ENCODE data around the gene OR51A7.

OR51A7 gene

DNA sequence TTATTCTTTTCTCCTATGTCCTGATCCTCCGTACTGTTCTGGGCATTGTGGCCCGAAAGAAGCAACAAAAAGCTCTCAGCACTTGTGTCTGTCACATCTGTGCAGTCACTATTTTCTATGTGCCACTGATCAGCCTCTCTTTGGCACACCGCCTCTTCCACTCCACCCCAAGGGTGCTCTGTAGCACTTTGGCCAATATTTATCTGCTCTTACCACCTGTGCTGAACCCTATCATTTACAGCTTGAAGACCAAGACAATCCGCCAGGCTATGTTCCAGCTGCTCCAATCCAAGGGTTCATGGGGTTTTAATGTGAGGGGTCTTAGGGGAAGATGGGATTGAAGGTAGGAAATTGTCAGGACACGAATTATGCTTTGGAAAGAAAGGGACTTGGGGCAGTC is 21.0 kb upstream of the OR51A7 start:
- DNase-seq (ENCODE audit: extremely low read depth, low read depth) = no peak
- TF ChIP-seq, protein P1, sequence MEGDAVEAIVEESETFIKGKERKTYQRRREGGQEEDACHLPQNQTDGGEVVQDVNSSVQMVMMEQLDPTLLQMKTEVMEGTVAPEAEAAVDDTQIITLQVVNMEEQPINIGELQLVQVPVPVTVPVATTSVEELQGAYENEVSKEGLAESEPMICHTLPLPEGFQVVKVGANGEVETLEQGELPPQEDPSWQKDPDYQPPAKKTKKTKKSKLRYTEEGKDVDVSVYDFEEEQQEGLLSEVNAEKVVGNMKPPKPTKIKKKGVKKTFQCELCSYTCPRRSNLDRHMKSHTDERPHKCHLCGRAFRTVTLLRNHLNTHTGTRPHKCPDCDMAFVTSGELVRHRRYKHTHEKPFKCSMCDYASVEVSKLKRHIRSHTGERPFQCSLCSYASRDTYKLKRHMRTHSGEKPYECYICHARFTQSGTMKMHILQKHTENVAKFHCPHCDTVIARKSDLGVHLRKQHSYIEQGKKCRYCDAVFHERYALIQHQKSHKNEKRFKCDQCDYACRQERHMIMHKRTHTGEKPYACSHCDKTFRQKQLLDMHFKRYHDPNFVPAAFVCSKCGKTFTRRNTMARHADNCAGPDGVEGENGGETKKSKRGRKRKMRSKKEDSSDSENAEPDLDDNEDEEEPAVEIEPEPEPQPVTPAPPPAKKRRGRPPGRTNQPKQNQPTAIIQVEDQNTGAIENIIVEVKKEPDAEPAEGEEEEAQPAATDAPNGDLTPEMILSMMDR (IDR thresholded peaks at IDR 0.05; ENCODE audit: low read depth, low read length) = no peak

- no peak for DNase-seq (ENCODE audit: extremely low read depth, low read depth)
- TF ChIP-seq, protein P1 (IDR thresholded peaks at IDR 0.05; ENCODE audit: low read depth, low read length) = no peak
These were observed 19.2 kb upstream of the OR51A7 start for GRCh38 chr11:4884361-4884760.

DNA sequence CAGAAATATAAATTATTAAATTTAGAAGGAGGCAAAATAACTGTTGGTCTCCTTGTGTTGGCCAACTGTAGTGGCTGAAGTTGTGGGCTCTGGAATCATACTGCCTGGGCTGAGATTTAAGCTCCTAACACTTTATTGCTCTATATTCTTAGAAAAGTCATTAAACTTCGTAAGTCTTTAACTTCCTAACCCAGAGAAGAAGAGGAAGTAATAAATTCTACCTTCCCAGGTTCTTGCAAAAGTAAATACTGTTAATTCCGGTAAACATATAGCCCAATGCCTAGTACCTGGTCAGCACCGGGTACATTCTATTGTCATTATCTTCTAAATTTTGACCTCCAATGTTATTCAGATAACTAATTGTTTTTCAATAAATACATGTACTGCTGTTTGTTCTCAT is 17.4 kb upstream of the OR51A7 start:
- no peak for DNase-seq (ENCODE audit: extremely low read depth, low read depth)
- TF ChIP-seq, protein P1 (IDR thresholded peaks at IDR 0.05; ENCODE audit: low read depth, low read length) = no peak

DNA sequence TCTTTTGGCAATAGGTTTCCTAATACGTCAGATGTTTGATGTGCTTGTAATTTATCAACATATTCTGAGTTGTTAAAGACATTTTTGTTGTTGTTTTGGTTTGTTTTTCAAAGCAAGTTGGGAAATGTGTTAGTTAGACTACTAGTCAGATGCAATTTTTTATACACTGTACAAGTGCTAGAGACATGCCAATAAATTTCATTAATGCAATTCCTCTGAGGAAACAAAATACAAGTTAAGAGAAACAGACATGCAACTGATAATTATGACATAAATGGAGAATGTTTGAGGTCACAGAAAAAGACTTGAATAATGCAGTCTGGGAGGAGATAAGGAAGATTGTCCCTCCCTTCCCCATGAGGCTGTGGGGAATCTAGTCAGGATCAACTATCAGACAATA is 16.0 kb upstream of the OR51A7 start:
- TF ChIP-seq, protein P1 (IDR thresholded peaks at IDR 0.05; ENCODE audit: low read depth, low read length) = no peak
- no peak for DNase-seq (ENCODE audit: extremely low read depth, low read depth)

DNA sequence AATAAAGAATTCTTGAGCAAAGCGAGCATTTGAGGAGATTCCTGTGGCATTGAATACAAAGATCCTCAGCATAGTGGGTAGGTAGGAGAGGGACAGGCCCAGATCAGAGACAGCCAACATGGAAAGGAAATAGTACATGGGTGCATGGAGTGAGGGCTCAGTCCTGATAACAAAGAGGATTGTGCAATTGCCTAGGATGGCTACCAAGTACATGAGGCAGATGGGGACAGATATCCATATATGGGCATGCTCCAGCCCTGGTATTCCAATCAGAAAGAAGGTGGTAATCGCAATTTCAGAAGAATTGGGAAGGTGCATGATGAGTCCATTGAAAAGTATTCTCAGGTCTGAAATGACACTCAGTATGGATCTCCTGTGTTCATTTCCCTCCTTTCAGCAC is 13.3 kb upstream of the OR51A7 start:
- TF ChIP-seq, protein P1 (IDR thresholded peaks at IDR 0.05; ENCODE audit: low read depth, low read length) = no peak
- DNase-seq (ENCODE audit: extremely low read depth, low read depth) = no peak

DNA sequence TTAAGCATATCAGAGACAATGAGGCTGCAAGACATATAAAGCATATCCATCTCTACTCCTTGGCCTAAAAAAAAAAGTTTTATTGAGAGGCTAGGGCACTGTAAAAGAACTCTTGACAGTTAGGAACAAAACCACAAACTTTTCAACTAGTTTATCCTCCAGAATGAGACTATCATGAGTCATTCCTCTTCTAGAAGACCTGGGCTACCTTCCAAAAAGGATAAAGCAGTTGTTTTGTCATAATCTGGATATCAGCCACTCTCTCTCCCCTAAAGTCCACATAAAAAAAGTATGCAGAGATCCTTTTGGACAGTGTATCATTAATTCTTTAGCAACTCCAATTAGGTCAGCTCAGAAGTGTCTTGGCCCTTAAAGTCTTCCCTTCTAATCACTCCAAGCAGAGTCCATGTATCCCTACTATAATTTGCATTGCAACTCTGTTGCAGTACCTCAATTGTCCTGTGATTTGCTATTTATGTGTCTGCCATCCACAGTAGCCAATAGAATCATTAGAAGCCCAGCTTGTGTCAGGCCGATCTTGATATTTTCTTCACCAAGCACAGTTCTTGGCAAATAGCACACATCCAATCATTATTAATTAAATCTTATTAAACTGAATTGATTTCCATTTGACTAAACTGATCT is 11.5 kb upstream of the OR51A7 start:
- DNase-seq (ENCODE audit: extremely low read depth, low read depth) = peak; percentile 49
- TF ChIP-seq, protein P1 (IDR thresholded peaks at IDR 0.05; ENCODE audit: low read depth, low read length) = peak; percentile 2; the same call in 1 of the 2 replicates

DNA sequence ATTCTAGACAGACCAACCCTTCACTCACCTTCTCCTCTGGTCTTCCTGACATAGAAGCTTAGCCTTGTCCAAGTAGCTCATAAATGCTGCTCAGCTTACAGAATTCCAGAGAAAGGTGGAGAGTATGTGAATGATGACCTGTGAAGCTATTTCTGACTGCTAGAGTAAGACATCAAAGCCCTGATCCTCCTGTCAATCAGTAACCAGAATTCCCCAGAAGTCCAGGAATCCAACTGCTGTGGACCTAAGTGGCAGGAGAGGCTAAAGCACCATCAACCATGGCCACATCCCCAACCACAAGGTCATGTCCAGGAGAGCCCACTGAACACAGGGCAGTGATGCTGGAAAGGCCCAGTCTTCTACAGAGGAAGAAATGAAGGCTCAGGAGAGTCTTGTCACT is 13.0 kb downstream of the OR51A7 start:
- DNase-seq (ENCODE audit: extremely low read depth, low read depth) = no peak

More for the DNA sequence above, 13.0 kb downstream of the OR51A7 start:
- TF ChIP-seq, protein P1 (IDR thresholded peaks at IDR 0.05; ENCODE audit: low read depth, low read length) = no peak
